GM21825 (cell line): Measurements from ENCODE around the gene MPO.

Experiments
- ATAC-seq: cut with Tn5 transposase; IDR thresholded peaks from one replicate; pipeline ENCODE4 v1.9.1; 2021; ENCODE audit warnings: mild to moderate bottlenecking, moderate library complexity; ENCODE audit not compliant: unreplicated experiment

MPO gene

DNA sequence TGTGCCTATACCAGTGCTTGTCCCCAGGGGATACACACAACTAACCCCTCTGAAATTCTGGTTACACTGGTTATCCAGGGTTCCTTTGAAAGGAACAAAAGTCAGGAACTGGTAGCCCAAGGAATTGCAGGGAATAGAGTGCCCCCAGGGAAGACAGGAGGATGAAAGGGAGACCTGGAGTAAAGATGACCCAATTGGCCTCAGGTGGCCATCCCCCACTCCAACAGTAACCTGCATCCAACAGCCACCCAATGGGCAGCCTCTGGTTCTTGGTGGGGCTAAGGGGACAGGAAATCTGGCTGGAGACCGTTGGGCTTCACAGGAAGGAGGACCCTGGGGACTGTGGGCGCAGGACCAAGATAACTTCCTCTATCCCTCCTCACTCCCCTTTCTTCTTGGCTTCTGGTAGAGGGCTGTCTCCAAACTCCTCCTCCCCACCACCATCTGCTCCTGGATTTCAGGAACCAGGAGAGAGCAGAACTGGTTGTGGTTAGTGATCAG is 826 bp upstream of the MPO start:
- ATAC-seq = no peak

DNA sequence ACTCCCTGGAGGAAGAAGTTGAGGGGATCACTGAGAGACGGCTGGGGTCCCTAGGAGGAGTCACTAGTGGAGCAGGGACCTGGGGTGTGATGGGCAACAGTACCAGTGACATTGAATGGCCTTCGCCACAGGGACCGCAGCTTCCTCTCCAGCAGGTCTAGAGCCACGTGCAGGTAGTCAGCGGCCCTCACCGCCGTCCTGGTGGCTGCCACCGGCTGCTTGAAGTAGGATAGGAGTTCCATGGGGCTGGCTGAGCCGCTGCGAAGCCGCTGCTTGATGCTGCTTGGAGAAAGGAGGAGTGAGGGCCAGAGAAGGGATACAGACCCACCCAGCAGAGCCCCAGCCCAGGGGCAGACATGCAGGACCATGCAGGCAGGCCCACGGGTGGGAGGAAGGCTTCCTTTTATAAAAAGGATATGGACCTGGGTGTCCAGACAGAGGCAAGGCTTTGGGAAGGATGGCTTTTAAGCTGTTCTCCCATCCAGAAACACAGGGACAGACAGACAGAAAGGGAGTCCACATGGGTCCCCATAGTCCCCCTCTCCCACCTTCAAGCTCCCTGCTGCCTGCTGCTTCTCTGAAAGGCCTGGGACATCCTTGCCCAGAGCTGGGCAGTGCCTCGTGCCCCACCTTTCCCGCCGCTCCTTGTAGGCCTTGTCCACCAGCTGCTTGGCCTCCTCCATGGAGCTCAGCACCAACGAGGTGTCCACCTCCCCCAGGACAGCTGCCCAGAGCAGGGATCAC is 827 bp downstream of the MPO start:
- no peak for ATAC-seq

DNA sequence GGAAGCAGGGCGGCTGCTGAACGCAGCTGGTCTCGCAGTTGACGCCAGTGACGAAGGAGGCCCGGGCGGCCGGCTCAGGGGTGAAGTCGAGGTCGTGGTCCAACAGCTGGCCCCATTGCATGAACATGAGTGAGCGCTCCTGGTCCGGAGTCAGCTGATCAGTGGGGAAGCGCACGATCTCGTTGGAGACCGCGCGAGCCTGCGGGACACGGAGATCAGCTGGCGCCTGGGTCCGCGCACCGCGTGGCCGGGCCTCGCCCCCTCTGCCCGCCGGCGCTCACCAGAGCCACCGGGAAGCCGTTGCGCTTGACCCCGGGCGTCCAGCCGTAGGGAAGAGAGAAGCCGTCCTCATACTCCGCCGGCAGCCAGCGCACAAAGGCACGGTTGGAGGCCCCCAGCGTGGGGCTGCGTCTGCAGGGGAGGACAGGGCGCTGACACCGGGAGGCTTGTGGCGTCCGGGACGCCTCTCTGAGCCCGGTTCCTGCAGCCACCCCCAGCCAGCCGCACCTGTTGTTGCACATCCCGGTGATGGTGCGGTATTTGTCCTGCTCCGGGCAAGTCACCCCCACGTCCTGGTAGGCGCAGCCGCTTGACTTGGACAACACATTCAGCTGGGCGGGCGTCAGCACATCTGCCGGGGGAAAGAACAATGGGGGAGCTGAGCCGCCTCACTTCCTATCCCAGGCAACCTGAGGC is 1.6 kb downstream of the MPO start:
- ATAC-seq = no peak

DNA sequence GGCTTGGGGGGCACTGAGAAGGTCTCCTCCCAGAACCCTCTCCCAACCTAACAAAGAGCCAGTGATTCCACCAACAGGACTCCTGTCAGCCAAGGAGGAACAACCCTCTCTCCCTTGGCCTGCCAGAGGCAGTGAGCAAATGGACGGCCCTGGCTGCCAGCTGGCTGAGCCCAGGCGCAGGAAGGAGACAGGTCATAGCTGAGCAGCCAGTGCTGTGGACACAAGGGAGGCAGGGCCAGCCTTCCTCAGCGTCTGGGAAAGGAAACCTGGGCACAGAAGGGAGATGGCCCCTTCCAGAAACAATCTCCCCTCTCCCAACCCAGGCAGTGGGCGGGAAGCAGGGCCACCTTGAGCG is 2.1 kb downstream of the MPO start:
- ATAC-seq = no peak

DNA sequence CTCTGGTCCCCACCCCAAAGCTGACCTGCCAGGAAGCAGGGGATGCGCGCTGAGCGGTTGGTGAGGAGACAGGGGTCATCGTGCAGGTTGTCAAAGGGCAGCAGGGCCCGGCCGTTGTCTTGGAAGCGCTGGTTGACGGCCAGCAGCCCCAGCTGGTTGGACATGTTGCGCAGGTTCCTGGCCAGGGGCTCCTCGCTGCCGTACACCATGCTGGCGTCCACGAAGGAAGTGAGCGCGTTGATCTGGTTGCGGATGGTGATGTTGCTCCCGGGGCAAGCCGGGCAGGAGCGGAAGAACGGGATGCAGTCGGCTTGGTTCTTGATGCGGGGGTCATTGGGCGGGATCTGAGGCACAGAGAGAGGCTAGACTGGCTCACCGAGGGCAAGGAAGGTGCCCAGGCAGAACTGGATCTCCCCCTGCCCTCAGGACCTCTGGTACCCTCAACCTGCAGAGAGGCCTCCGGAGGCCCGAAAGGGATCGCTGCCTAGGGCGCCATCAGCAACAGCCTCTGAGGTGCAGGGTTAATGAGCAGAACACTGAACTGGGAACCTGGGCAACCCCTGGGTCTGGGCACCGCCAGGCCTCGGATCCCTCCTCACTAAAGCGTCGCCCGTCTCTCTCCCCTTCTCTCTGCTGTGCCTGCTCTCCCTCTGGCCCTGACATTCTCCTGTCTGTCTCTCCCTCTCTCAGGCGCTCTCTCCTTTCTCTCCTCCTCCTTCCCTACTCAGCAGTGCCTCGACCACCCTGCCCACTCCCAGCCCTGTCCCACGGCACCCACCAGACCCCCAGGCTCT is 2.7 kb downstream of the MPO start:
- no peak for ATAC-seq

DNA sequence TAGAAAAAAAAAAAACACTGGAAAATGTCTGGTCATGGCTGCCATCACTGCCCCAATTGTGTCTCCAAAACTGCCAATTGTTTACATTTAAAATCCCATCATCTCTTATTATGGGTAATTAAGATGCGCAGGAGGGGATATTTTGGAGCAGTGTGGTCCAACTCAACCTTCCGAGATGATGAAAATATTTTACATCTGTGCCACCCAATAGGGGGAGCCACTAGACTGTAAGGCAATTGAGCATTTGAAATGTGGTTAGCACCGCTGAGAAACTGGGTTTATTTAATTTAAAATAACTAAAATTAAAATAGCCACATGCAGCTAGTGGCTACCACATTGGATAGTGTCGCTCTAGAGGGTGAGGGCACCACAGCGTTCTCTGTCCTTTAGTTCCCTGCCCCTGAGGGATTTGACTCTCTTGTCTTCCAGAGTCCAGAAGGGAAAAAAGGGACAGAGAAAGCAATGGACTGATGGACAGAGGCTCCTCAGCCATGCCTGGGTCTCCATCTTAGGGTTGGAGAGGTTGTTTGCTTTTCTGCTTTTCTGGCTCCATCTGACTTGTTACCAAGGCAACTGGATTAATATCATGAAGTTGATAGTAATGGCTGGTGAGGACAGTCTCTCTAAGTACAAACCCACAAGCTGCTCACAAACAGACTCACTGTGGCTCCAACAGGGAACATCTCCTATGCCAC is 3.5 kb downstream of the MPO start:
- ATAC-seq = no peak

DNA sequence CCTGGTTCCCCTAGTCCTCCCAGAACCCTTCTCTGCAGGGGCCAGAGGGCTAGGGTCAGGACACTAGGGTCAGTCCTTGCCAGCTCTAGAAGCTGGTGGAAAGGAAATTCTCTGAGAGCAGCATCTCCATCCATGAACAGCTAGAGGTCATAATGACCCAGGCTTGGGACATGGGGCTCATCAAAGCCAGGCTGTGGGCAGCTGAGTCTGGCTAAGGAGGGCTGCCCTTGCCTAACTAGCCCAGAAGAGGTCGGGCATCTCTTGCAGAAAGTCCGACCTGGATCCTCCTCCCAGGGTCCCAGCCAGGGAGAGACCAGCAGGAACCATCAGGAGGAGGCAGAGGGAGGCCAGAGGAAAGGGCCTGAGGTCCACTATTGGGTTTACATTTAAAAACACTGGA is 4.3 kb downstream of the MPO start:
- no peak for ATAC-seq

DNA sequence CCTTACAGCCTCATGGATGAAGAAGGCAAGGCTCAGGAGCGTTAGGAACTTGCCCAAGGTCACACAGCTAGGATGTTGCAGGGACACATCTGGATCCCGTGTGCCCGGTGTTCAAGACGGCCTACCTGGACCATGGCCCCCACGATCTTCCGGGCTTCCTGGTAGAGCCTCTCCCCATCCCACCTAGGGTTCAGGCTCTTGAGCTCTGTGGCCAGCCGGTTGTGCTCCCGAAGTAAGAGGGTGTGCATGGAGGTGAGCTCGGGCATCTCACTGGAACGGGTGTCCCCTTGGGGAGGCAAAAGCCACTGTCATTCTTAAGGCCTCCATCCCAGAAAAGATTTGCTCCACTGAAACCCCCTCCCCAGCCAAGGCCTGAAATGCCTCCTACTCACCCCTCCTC is 5.3 kb downstream of the MPO start:
- ATAC-seq = no peak

DNA sequence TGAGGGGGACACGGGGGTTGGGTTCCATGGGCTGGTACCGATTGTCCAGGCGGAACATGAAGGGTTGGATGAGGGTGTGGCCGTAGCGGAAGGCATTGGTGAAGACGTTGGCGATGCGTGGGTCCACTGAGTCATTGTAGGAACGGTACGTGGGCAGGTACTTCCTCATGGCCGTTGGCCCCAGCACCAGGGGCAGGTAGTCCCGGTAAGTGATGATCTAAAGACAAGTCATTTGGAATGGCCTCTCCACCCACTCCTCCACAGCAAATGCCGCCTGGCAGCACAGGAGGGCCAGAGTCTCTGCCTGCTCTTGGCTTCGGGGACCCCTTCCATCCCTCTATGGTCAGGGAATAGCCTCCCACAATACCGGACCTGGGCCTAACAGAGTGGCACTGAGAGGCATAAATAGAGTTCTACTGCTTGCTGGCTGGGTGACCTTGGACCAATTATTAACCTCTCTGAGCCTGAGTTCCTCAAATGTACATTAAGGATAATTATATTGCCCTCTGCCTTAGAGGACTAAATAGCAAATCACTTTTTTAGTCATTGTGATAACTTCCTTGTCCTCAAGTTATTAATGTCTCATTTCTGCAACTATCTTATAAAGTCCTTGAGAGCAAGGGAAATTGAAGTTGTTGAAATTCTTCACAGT is 7.2 kb downstream of the MPO start:
- no peak for ATAC-seq

DNA sequence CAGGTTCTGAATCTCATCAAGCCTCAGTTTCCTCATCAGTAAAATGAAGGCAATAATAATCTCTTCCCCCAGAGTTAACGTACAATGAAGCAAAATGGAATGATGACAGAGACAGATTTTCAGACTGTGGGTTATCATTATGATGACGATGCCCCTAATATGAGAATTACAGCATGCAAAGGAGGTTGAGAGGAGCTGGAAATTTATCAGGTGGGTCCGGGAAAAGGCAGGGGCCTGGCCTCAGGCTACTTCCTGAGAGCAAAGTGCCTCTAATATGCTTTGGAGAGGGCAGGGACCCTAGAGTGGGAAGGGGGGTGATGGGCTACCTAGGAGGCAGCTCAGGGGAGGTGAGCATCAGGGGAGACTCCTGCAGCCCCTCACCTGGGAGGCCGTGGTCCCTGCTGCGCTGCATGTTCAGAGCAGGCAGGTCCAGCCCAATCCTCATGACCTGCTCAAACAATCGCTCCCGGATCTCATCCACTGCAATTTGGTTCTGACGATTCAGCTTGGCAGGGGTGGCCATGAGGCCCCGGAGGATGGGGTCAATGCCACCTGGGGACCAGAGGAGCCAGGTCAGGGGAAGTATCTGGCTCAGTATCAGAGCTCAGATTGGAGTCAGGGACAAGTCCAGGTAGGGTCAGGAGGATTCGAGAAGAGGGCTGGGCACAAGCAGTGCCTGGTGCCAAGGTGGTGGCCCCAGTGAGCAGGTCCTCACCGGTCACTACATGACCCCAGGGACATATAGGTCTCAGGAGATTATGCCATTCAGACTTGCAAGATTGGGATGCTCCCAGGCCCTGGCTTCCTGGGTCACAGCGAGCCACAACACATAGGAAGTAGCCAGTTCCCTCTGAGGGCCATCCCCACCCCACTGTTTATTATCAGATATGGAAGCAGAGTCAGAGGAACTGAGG is 8.1 kb downstream of the MPO start:
- no peak for ATAC-seq

DNA sequence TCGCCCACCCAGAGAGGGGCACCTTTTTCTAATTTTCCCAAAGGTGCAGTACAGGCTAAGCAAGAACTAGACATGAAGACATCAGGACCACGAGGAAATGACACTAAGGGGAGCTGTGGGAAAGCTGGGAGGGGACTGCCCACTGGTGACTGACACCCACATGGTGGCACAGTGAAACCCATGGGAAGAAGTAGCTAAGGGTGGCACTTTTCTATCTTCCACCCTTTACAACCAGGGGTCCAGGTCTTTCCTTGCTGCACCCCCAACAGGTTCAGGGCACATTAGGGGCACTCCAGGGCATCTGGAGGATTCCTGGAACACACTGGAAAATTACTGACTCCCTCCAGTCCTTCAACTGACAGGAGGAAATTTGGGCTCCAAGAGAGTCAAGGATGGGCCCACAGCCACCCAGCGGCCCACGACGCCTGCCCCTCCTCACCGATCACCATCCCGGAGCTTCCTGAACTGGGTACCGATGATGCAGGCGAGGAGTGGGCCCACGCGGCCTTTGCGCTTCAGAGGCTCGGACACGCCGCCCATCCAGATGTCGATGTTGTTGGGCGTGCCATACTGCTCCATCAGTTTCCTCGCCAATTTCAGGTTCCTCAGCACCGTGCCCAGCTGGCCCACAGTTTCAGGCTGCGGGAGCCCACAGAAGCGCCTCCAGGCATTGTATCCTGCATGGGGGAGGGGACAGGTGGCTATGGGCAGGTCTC is 9.4 kb downstream of the MPO start:
- no peak for ATAC-seq

DNA sequence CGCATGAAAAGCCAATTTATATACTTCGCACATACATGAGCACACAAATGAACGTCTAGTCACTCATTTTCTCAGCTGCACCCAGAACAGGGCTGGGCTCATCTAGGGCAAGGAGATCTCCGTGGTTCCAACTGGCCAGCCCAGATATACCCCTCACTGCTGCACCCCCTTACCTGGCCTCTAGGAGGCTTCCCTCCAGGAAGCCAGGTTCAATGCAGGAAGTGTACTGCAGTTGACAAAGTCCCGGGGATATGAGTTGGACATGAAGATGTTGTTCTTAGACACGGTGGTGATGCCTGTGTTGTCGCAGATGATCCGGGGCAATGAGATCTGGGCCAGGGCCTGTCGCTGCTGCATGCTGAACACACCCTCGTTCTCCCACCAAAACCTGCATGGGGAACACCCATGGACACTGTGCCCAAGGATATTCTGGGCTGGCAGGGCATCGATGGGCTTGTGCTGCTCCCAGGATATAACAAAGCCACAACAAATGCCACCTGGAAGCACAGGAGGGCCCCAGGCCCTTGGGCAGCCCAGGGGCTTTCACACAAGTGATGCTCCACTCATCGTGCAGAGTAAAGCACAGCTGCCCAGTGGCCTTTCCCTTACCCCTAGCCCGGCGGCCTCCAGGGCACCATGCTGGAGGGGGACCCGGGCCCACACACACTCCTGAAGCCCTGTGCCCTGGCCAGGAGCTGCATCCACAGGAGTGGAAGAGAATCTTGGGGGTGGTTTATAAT is 10.1 kb downstream of the MPO start:
- ATAC-seq = no peak

DNA sequence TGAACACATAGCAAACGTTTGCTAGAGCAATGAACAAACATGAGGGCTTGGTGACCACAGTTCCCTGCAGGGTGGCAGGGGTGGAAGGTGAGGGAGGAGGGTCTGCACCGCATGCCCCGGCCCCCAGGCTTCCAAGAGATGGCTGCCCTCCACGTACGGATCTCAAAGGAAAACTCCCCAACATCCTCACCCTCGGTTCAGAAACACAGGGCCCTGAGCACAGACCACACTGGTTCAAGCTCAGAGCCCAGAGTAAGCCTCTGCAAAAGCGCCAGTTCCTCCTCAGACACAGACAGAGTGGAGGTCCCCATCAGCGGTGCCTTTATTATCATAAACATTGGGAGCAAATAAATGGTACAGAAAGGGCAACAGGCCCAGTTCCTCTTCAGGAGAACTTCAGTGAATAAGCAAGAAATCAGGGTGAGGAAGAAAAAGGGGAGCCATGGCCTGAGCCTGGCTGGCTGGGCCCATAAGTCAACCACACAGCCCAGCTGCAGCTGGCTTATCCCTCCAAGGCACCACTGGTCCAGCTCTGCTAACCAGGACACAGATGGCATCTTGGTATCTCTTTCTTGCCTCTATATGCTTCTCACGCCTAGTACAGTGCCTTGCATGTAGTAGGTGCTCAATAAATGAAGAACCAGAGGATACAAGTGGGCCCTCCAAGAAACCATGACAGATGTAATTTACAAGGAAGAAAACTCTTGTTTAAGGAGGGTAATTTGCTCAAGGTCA is 11.0 kb downstream of the MPO start:
- no peak for ATAC-seq

DNA sequence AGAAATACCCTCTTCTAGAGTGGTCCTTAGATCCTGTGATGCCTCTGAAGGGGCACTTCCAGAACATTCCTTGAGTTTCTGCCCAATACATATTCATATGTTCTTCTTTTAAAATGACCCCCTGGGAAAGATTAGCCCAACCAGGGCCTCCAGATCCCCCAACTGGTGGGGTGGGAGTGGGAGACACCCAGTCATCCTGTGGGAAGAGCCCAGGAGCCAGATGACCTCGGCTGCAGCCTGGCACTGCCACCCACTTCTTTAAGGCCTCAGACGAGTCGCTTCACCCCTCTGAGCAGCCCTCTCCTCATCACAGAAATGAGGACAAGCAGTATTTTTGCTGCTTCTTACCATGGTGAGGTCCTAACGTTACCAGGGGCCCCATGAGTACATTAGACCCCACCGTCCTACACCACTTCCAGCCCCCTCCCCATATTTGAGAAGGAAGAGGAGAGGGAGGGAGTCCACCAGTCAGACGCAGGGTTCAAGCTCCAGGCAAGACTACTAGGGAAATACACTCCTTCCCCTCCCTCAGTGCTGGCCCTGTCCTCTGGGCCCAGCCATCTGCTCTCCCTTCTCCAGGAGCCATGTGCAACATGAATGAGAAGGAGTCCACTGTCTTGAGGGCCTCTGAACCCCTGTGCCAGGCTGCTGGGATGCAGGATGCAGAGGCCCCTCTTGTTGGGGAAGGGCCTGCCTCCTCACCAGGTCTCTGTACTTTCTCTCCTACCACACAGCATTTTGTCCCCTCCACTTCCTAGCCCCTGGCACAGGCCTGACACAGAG is 11.8 kb downstream of the MPO start:
- ATAC-seq = no peak

DNA sequence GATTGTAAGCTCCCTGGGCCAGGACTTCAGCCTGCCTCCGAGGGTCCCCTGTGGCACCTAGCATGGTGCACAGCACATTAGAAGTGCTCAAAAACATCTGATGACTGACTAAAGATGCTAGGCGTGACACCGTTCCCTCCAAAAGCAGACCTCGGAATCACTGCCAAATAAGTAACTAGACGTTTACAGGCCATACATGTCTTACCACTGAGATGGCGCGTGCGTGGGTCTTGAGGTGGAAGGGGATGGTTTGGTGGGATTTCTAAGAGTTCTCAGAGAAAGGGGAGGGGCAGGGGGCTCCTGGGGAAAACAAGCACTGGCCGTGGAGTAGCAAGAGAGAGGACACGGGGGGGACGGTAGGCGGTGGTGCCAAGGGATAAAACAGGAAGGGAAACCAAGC is 12.4 kb downstream of the MPO start:
- no peak for ATAC-seq

DNA sequence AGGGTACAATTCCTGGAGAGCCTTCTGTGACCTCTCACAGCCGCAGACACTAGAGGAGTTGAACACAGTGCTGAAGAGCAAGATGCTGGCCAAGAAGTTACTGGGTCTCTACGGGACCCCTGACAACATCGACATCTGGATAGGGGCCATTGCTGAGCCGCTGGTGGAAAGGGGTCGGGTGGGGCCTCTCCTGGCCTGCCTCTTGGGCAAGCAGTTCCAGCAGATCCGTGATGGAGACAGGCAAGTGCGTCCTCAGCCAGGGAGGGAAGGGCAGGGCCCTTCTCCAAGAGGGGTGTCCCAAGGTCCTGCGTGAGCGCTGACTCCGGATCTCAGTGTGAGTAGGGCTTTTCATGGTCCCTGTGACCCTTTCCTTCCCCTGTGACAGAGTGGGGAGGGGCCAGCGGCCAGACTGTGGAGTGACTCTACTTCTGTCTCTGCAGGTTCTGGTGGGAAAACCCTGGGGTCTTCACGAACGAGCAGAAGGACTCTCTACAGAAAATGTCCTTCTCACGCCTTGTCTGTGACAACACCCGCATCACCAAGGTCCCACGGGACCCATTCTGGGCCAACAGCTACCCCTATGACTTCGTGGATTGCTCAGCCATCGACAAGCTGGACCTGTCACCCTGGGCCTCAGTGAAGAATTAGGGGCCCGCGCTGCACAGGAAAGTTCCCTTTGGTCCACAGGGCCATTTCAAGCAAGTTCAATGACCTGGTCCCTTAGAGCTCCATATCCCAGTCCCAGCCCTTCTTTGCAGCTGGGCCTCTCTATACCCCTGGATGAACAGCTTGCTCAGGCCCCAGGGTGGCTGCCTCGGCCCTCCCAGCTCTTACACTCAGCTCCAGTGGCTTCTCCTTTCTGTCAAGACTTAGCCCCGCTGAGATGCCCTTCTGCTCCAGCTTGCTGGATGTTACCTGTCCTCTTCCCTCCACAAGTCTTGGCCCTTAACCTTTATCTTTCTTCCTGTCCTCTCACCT is 13.1 kb downstream of the MPO start:
- ATAC-seq = no peak
